Omental fat pad (tissue), 4 donors: ENCODE data around the gene FBXW10B. TPM values are rescaled to one million over a fixed set of nuclear protein-coding genes. Genes with fewer than 3 reads are reported as not detected.
"Not testable (repeated sequence)": the region's sequence is repeated elsewhere in the genome, so short reads cannot be mapped to it uniquely, and the experiment has no call there.

Experiments
- ATAC-seq: fragments of 150-250 bp; one replicate; pipeline ENCODE4 v1.9.1; 2016; ENCODE audit warnings: mild to moderate bottlenecking, moderate library complexity; ENCODE audit not compliant: low FRiP score
- DNase-seq: peaks from one replicate; pipeline ENCODE4 v3.0.0-alpha.2; 2019; ENCODE audit warnings: low spot score
- total RNA-seq, 4 donors: library from RNA; depleted of rRNA; stranded (reverse); fragments of >200 nt; gene quantifications; one replicate each; pipeline ENCODE4 v1.1.0, GENCODE V29; 2016
- TF ChIP-seq, protein P1 (sequence below), 3 donors: fragments of 450-650 bp; IDR thresholded peaks; one replicate each; pipeline ENCODE4 v1.5.1; 2016 to 2017; ENCODE audit warnings: antibody characterized with exemption in 3 of 3, mild to moderate bottlenecking in 3 of 3, moderate library complexity in 2 of 3

FBXW10B gene, protein sequence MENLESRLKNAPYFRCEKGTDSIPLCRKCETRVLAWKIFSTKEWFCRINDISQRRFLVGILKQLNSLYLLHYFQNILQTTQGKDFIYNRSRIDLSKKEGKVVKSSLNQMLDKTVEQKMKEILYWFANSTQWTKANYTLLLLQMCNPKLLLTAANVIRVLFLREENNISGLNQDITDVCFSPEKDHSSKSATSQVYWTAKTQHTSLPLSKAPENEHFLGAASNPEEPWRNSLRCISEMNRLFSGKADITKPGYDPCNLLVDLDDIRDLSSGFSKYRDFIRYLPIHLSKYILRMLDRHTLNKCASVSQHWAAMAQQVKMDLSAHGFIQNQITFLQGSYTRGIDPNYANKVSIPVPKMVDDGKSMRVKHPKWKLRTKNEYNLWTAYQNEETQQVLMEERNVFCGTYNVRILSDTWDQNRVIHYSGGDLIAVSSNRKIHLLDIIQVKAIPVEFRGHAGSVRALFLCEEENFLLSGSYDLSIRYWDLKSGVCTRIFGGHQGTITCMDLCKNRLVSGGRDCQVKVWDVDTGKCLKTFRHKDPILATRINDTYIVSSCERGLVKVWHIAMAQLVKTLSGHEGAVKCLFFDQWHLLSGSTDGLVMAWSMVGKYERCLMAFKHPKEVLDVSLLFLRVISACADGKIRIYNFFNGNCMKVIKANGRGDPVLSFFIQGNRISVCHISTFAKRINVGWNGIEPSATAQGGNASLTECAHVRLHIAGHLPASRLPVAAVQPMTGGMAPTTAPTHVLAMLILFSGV
- total RNA-seq: 1 to 10 TPM; 1.1 to 8.0 (median 3.0) TPM

DNA sequence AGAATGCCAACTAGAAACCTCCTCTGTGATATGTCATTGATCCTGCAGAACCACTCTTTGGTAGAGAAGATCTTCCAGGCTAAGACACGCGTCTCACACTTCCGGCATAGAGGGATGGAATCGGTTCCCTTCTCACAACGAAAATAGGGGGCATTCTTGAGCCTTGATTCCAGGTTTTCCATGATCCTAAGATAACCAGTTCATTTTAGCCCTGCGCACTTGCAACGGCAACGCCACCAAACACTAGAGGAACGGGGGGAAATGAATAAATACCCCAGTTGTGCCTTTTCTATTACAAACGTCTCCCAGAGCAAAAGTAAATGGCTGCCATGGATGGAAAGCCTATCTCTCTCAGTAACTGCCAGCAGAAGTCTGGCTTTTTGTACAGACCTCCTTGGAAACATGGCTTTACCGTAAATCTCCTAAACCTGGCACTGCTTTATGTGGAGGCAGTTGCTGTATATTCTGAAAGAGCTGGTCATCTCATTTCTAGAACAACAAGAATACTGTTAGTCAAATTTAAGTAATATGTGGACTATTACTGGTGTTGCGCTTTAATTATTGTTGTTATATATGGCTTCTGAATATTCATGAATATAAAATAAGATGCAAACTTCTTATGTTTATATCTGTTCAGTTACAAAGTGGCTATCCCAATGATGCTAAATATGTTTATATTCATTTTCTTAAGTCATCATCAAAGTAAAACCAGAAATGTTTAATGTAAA is at the start of gene FBXW10B:
Gene FBXW10B (minus strand): TSS at position 374 of the 728 bp plus-strand sequence. CDS start 192 bp downstream, at position 182.
- ATAC-seq: peak; percentile 79
- DNase-seq: not testable (repeated sequence)

DNA sequence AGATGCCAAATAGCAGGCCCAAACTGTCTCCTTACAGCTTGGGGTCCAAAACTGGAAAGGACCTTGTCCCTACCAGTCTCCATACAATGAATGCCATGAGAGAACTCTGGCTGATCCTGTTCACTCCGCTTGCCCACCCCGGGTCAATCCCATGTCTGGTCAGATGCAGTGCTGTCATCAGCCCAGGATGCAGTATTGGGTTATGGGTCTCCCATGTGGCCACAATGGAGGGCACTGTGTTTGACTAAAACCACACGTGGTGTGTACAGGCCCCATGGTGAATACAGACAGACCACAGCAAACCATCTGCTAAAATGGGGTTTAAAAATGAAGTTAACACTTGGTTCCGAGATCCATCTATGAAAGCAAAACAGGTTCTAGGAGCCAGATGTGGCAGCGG is 44.2 kb upstream of the FBXW10B start:
- TF ChIP-seq, protein P1, sequence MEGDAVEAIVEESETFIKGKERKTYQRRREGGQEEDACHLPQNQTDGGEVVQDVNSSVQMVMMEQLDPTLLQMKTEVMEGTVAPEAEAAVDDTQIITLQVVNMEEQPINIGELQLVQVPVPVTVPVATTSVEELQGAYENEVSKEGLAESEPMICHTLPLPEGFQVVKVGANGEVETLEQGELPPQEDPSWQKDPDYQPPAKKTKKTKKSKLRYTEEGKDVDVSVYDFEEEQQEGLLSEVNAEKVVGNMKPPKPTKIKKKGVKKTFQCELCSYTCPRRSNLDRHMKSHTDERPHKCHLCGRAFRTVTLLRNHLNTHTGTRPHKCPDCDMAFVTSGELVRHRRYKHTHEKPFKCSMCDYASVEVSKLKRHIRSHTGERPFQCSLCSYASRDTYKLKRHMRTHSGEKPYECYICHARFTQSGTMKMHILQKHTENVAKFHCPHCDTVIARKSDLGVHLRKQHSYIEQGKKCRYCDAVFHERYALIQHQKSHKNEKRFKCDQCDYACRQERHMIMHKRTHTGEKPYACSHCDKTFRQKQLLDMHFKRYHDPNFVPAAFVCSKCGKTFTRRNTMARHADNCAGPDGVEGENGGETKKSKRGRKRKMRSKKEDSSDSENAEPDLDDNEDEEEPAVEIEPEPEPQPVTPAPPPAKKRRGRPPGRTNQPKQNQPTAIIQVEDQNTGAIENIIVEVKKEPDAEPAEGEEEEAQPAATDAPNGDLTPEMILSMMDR (IDR thresholded peaks at IDR 0.05): no peak
- no peak for ATAC-seq
- DNase-seq: no peak

DNA sequence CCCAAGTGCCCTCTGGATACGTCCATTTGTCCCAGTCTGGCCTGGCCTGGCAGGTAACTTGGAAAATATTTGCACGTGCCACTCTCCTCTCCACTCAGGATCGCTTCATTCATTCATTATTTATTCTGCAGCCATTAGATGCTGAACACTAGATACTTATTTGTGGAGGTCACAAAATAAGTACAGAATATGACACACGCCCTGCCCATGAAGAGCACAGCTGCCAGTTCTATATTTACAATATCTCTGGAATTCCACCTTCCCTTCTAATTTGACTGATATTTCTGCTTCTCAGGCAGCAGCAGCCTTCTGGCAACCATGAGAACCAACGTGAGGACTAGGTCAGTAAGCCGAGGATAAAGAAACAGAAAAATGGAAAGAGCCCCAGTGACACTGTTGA is 43.7 kb upstream of the FBXW10B start:
- ATAC-seq (no peak), DNase-seq (no peak)
- TF ChIP-seq, protein P1 (IDR thresholded peaks at IDR 0.05): no peak

DNA sequence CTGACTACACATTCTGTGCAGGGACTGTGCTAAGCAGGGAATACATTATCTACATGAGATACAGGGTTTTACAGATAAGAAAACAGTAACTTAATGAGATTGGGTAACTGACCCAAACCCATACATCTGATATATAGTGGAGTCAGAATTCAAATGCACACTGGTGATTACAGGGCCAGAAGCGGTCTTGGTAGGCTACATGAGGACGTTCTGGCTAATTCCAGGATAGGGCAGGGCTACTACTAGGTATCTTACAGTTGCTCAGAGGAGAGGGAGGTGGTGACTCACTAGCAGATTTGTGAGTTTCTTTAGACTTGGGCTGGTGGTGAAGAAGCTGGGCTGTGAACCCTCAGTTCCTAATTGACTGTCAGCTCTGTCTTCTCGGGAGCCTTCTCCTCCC is 43.2 kb upstream of the FBXW10B start:
- ATAC-seq (no peak), DNase-seq (no peak)
- TF ChIP-seq, protein P1 (IDR thresholded peaks at IDR 0.05): no peak

DNA sequence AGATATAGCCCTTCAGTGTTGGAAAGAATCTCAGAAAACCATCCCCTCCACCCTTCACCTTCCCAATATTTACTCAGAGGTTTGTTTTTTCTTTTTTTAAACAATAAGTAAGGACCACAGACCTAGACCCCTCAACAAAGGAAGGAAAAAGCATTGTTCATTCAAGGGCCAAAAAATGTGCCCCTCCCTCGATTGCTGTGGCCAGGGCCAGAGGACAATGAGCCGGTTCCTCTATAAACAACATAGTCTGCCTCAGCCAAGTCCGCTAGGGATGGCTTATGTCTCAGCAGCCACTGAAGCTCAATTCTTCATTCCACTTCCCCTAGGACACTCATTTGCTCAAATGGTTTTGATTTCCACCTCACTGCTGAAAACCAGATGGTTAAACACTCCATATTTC is 40.6 kb upstream of the FBXW10B start:
- DNase-seq (no peak), ATAC-seq (no peak)
- TF ChIP-seq, protein P1 (IDR thresholded peaks at IDR 0.05): no peak

DNA sequence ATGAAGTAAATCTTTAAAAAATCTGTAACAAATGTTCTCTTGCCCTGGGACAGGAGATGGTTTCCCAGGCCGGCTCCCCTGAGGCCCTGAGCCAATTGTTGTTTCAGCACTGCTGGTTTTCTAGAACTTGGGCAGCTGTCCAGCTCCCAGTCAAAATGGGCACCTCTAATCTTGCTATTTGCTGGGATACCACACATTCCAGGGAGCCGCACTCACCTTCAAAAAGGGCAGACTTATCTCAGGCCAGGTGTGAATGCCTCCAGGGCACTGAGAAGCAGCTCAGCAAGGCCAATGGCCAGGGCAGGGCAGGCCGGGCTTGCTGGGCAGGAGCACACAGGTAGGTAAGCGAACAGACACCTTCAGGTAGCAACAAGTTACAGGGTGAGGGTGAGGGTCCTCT is 40.2 kb upstream of the FBXW10B start:
- TF ChIP-seq, protein P1 (IDR thresholded peaks at IDR 0.05): no peak
- ATAC-seq (no peak), DNase-seq (no peak)

DNA sequence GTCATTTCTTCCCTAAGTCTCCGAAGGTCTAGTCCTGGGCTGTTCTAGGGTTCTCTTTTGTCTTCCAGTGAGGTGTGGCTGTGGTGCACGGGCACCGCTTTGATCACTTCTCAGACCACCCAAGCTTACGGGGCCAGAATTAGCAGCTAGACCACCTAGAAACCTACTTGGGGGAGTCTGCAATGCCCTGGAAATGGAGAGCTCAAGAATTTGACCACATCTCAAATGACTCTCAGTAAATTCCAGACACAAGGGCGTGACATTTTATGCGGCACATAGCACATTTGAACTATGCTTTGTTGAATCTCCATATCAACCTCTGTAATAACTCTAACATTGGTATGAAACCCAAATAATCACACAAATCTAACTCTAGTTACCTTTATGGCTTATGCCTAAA is 39.7 kb upstream of the FBXW10B start:
- TF ChIP-seq, protein P1 (IDR thresholded peaks at IDR 0.05): no peak
- no peak for DNase-seq
- no peak for ATAC-seq
